GM18873 (cell line): ENCODE results near the gene HS3ST6.
"Not testable (repeated sequence)": the region's sequence is repeated elsewhere in the genome, so short reads cannot be mapped to it uniquely, and the experiment has no call there.

Experiments
- ATAC-seq: cut with Tn5 transposase; IDR thresholded peaks from one replicate; pipeline ENCODE4 v1.9.1; 2021; ENCODE audit warnings: mild to moderate bottlenecking, moderate library complexity, moderate number of reproducible peaks; ENCODE audit not compliant: unreplicated experiment, low FRiP score

Gene HS3ST6

DNA sequence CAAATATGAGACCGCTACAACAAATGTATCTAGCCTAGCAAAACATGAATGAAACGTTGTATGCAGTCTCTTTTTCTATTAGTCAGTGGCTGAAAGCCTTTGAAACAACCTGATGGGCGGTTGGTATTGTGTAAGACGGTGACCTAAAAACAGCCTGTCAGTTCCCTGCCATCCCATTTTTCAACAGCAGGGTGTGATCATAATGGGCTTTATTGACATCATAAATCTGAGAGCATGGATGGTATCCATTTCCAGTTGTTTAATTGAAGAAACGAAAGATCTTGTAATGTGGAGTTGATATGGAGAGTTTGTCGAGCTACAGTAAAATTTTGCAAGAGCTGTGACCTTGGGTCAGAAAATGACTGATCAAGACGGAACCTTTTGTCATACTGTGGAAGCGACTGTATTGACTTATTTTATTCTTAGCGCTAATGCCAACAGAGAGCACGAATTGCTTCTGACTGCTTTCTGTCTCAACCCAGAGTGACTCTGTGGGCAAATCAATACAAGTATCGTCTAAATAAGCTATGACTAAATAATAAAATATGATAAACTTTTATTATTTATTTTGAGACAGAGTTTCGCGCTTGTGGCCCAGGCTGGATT, 34.0 kb downstream of the HS3ST6 start:
- ATAC-seq = no peak

DNA sequence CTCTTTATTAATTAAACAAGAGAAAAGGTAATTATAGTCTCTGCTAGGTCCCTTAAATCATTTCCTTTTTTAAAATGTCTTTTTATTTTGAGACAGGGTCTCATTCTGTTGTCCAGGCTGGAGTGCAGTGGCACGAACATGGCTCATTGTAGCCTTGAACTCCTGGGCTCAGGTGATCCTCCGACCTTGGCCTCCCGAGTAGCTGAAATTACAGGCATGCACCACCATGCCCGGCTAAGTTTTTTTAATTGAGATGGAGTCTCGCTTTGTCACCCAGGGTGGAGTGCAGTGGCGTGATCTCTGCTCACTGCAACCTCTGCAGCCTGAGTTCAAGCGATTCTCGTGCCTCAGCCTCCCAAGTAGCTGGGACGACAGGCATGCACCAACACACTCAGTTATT, 37.0 kb downstream of the HS3ST6 start:
- ATAC-seq = not testable (repeated sequence)

DNA sequence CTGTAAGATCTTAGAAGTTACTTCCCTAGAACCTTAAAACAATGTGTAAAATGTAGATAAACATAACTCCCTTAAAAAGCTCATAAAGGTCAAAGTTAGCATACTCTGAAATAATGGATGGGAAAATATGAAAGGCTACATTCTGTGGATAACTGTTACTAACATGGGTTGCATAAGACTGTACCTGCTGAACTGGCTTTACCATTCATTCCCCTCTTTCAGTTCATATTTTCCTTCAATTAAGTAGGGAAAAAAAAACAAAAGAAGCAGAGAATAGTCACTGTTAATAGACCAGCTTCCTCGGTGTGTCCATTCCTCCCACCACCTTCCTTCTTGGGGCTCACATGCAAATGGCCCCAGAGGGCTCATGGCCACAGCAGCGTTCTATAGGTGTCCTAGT, 38.7 kb downstream of the HS3ST6 start:
- ATAC-seq = no peak

DNA sequence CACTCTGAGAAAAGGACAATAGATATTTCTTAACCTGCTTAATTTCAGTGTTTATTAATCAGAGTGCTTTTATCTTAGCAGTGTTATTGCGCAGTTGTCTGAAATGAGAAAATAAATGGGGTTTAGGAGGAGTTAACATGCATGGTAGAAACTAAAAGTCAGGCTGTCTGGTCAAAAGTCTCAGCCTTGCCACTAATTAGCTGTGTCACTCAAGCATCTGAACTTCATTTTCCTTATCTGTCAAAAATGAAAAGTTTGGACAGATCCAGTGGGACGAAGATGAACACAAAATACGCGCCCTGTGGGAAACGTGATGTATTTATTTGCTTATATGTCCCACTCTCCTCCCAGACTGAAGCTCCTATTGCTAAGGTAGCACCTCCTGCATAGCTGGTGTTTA, 40.0 kb downstream of the HS3ST6 start:
- ATAC-seq = no peak

DNA sequence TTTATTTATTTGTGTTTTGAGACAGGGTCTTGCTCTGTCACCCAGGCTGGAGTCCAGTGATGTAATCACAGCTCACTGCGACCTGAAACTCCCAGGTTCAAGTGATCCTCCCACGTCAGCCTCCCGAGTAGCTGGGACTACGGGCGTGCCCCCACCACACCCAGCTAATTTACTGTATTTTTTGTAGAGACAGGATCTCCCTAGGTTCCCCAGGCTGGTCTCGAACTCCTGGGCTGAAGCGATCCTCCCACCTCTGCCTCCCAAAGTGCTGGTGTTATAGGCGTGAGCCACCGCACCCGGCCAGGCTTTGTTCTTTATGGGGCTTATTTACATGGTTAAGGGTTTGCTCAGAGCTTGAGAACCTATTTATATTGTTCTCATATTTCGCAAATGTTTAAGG, 40.4 kb downstream of the HS3ST6 start:
- no peak for ATAC-seq

DNA sequence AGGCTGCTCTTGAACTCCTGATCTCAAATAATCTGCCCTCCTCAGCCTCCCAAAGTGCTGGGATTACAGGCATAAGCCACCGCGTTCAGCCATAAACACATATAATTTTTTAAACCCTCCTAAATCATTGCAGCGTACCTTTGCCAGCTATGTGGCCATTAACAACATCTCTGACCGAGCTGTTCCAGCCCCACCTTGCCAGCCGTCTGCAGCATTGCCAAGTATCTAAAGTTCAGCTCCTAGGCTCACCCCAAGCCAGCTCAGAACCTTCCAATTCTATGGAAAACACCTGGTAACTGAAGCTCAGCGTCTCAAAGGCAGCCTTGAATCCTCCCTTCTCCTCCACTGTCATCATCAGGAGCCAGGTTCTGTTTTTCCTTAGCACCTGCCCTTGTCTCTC, 41.1 kb downstream of the HS3ST6 start:
- ATAC-seq = no peak

DNA sequence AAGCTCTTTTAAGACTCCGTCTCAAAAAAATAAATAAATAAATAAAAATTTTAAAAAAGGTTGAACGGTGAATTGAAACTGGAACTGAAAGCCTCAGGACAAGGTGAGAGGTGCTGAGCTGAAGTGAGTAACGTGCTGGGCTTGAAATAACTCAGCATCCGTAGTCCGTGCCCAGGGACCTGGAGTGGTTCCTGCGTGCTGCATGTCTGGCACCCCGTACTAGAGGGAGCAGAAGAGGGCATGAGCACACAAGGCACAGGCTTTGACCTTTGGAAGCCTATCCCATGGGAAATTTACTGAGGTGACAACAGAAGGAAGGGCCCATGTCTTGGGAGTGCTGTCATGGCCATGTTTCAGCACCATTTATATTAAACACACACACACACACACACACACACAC, 41.7 kb downstream of the HS3ST6 start:
- ATAC-seq = no peak

DNA sequence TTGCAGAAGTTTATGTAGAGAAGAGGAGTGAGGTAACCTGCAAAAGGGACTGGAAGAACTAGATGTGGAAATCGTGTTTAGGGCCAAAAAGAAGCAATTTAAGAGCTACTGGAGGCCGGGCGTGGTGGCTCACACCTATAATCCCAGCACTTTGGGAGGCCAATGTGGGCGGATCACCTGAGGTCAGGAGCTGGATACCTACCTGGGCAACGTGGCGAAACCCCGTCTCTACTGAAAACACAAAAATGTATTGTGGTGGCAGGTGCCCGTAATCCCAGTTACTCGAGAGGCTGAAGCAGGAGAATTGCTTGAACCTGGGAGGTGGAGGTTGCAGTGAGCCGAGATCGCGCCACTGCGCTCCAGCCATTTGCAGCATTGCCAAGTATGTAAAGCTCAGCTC, 42.1 kb downstream of the HS3ST6 start:
- ATAC-seq = not testable (repeated sequence)

DNA sequence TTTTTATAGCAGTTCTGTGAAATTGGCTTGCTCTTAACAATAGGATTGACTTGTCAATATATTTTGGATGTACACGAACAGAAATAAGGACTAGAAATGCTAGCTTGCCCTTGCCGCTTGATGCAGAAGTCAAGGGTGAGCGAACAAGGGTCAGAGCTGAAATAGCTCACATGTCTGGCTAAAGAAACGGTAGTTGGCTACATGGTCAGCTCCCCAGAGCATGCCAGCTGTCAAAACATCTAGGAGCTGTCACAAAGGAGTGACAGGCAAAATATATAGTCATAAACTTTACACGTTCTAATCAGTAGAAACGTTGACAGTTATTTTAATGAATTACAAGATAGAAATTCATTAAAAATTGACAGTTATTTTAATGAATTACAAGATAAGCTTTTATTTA, 43.4 kb downstream of the HS3ST6 start:
- ATAC-seq = no peak

DNA sequence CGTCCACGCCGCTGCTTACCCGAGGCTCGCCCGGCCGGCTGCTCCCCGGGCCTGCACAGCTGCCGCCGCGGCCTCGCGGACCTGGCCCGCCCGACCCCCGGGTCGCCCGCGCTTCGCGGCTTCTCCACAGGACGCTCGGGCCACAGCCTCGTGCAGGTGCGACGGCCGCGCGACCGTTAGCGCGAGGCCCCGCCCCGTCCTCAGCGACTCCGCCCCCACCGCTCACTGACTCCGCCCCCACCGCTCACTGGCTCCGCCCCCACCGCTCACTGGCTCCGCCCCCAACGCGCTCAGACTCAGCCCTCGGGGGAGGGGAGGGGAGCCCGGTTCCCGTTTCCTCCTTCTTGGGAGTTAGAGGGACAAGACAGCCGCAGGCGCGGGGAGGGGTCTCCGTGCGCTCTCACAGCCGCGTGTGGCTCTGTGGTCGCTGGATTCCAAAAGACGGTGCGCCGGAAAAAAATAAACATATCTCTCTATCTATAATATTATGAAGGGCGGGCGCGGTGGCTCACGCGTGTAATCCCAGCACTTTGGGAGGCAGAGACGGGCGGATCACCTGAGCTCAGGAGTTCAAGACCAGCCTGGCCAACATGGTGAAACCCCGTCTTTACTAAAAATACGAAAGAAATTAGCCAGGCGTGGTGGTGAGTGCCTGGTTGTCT, 46.1 kb downstream of the HS3ST6 start, which contains the start of gene MEIOB:
TSS of gene MEIOB (minus strand) at position 191 of the 662 bp plus-strand sequence. CDS start 3,989 bp downstream, outside the sequence.
- no peak for ATAC-seq

DNA sequence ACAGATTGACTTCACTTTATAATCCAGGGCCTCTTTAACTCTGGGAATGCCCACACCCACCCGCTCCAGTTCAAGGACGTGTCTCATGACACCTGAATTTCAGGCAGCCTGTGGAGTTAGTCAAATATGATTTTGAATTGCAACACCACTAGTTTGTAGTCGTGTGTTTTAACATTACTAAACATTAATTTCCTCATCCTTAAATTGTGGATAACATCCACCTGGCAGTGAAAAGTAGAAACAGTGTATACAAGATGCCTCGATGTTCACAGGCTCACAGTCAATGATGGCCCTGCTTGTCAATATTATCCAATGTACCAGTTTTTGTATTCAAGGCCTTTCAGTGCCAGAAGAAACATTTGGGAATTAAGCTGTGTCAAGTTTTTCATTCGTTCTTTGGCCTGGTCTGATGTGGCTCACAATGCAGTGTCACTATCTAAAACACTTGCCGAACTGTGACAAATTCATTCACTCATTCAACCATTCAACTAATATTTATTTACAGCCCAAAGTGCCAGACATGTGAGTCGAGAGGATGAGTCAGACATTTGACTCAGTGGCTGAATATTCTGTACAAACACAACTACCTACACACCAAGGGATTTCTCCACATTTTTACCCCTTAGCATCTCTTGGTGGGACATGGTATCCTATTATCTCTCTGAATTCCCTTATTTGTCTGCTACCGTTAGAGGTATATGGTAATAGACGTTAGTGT, 47.7 kb downstream of the HS3ST6 start:
- no peak for ATAC-seq

DNA sequence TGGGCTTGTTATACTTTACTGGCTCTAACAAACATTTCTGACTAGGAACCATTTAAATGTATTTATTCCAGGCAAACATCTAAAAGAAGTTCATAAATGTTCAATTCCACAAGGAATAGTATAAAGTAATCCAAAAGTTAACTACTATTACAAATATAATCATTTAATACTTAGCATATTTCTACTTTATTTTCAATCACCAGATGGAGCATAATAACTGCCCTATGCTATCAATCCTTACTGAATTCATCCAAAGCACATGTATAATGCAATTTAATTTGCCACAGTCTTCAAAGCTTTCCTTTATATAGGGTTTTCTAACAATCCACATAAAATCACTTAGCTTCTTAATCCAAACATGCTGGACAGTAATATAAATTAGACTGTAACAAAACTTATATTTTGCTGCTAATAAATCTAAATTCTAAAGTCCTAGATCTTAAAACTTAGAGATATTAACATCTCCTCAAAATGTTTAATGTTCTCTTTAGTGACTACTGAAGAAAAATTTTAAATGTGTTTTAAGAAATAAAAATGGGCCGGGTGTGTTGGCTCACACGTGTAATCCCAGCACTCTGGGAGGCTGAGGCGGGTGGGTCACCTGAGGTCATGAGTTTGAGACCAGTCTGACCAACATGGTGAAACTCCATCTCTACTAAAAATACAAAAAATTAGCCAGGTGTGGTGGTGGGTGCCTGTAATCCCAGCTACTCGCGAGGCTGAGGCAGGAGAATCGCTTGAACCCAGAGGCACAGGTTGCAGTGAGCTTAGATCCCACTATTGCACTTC, 52.1 kb downstream of the HS3ST6 start:
- ATAC-seq = no peak

DNA sequence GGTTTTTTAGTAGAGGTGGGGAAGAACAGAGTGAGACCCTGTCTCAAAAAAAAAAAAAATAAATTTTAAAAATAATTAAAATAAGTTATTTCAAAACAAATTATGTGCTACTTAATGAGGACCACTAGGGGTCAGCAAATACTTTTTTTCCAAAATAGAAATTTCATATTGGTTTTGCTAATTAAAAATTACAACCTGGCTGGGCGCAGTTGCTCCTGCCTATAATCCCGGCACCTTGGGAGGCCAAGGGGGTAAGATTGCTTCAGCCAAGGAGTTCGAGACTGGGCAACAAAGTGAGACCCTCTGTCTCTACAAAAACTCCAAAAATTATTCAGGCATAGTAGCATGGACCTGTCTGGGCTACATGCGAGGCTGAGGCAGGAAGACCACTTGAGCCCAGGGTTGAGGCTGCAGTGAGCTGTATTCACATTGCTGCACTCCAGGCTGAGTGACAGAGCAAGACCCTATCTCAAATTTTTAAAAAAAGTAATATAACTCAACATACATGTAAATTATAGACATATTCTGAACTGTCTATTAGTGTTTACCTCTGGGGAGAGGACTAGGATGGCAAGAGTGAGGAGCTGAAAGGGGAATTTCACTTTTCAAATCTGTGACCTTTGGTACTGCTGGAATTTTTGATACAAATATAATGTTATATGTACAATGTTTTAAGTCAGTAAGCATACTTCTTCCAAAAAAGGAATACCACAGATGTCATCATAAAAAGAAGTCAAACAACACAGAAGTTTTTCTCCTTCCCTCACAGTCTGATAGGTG, 54.3 kb downstream of the HS3ST6 start:
- no peak for ATAC-seq

DNA sequence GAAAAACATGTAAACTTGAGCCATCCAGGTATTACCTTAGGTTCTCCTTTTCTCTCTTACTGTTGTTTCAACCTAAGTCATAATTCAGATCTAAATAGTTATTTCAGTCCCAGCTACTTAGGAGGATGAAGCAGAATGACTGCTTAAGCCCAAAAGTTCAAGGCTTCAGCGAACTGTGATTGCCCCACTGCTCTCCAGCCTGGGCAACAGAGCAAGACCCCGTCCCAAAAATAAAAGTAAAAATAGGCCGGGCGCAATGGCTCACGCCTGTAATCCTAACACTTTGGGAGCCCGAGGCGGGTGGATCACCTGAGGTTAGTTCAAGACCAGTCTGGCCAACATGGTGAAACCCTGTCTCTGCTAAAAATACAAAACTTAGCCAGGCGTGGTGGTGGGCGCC, 55.8 kb downstream of the HS3ST6 start:
- no peak for ATAC-seq

DNA sequence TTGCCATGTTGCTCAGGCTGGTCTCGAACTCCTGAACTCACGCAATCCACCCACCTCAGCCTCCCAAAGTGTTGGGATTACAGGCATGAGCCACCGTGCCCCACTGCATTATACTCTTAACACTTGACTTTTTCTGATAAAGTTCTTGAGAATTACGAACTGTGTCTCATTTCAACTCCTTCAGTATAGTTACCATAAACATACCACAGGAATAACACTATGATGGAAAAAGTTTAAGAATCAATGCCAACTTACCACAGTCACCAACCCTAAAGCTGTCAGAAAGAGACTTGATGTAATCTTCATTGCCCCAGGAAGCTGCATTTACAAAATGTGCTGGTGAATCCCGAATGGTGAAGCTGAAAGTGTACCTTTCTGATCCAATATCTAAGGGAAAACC, 56.5 kb downstream of the HS3ST6 start:
- ATAC-seq = no peak
